SK-N-SH treated with all-trans-retinoic acid at 6 μM for 48 hours (cell line): ENCODE results near the gene ELAC2.

Experiments
- ATAC-seq: fragments of 200-7000 bp; cut with Tn5 transposase; 3 replicates; pipeline ENCODE4 v1.9.1; 2020; ENCODE audit warnings: mild to moderate bottlenecking, moderate library complexity
- ARNTL ChIP-seq: fragments of 450-650 bp; formaldehyde crosslinking; IDR thresholded peaks from 2 replicates; pipeline ENCODE4 v1.5.0; 2020; ENCODE audit warnings: low read depth, mild to moderate bottlenecking, moderate library complexity, borderline replicate concordance
- BACH2 ChIP-seq: fragments of 250-450 bp; sonication (Bioruptor Pico); IDR thresholded peaks from 2 replicates; pipeline ENCODE4 v1.9.0; 2021; ENCODE audit warnings: mild to moderate bottlenecking, borderline replicate concordance
- CSDC2 ChIP-seq: fragments of 250-450 bp; sonication (Bioruptor Pico); IDR thresholded peaks from 2 replicates; pipeline ENCODE4 v1.5.0; 2020; ENCODE audit warnings: mild to moderate bottlenecking, moderate library complexity
- CSRNP3 ChIP-seq: fragments of 250-450 bp; sonication (Bioruptor Pico); IDR thresholded peaks from 2 replicates; pipeline ENCODE4 v1.5.1; 2021; ENCODE audit warnings: mild to moderate bottlenecking, moderate library complexity
- ISL1 ChIP-seq: fragments of 250-450 bp; sonication (Bioruptor Pico); IDR thresholded peaks from 2 replicates; pipeline ENCODE4 v2.1.2; 2022; ENCODE audit warnings: mild to moderate bottlenecking, moderate library complexity
- OSR1 ChIP-seq: fragments of 250-450 bp; sonication (Bioruptor Pico); IDR thresholded peaks from 2 replicates; pipeline ENCODE4 v1.8.0; 2022; ENCODE audit warnings: moderate library complexity, mild to moderate bottlenecking, inconsistent platforms
- PATZ1 ChIP-seq: fragments of 250-450 bp; sonication (Bioruptor Pico); IDR thresholded peaks from 2 replicates; pipeline ENCODE4 v1.8.0; 2020; ENCODE audit warnings: mild to moderate bottlenecking, moderate library complexity, borderline replicate concordance
- PPARA ChIP-seq: fragments of 250-450 bp; sonication (Bioruptor Pico); IDR thresholded peaks from 2 replicates; pipeline ENCODE4 v1.5.0; 2020; ENCODE audit warnings: mild to moderate bottlenecking, borderline replicate concordance
- RARB ChIP-seq: fragments of 250-450 bp; sonication (Bioruptor Pico); IDR thresholded peaks from 2 replicates; pipeline ENCODE4 v1.8.0; 2021; ENCODE audit warnings: mild to moderate bottlenecking, moderate library complexity
- SNAI2 ChIP-seq: fragments of 250-450 bp; sonication (Bioruptor Pico); IDR thresholded peaks from 2 replicates; pipeline ENCODE4 v1.5.0; 2020; ENCODE audit warnings: mild to moderate bottlenecking, moderate library complexity
- TCF4 ChIP-seq: fragments of 250-450 bp; sonication (Bioruptor Pico); IDR thresholded peaks from 2 replicates; pipeline ENCODE4 v1.8.0; 2021; ENCODE audit warnings: mild to moderate bottlenecking, moderate library complexity, borderline replicate concordance
- TOX ChIP-seq: fragments of 250-450 bp; sonication (Bioruptor Pico); IDR thresholded peaks from 2 replicates; pipeline ENCODE4 v1.8.0; 2021; ENCODE audit warnings: mild to moderate bottlenecking, moderate library complexity, borderline replicate concordance
- ZC3H10 ChIP-seq: fragments of 250-450 bp; sonication (Bioruptor Pico); IDR thresholded peaks from 2 replicates; pipeline ENCODE4 v1.5.1; 2021; ENCODE audit warnings: mild to moderate bottlenecking, moderate library complexity
- ZFP3 ChIP-seq: fragments of 250-450 bp; sonication (Bioruptor Pico); IDR thresholded peaks from 2 replicates; pipeline ENCODE4 v1.5.0; 2020; ENCODE audit warnings: mild to moderate bottlenecking, moderate library complexity
- ZFP30 ChIP-seq: fragments of 450-650 bp; formaldehyde crosslinking; IDR thresholded peaks from 2 replicates; pipeline ENCODE4 v1.5.0; 2022; ENCODE audit warnings: mild to moderate bottlenecking, moderate library complexity
- ZNF70 ChIP-seq: fragments of 450-650 bp; formaldehyde crosslinking; IDR thresholded peaks from 2 replicates; pipeline ENCODE4 v1.5.0; 2020; ENCODE audit warnings: mild to moderate bottlenecking, moderate library complexity
- ZNF8 ChIP-seq: fragments of 450-650 bp; formaldehyde crosslinking; IDR thresholded peaks from 2 replicates; pipeline ENCODE4 v1.5.0; 2020; ENCODE audit warnings: mild to moderate bottlenecking, moderate library complexity
- TF ChIP-seq, protein P1 (sequence below): fragments of 250-450 bp; sonication (Bioruptor Pico); IDR thresholded peaks from 2 replicates; pipeline ENCODE4 v1.5.1; 2020; ENCODE audit warnings: low read depth, mild to moderate bottlenecking, moderate library complexity
- TF ChIP-seq, protein P2 (sequence below): fragments of 250-450 bp; sonication (Bioruptor Pico); IDR thresholded peaks from 2 replicates; pipeline ENCODE4 v1.5.0; 2020; ENCODE audit warnings: mild to moderate bottlenecking, moderate library complexity

Gene ELAC2

DNA sequence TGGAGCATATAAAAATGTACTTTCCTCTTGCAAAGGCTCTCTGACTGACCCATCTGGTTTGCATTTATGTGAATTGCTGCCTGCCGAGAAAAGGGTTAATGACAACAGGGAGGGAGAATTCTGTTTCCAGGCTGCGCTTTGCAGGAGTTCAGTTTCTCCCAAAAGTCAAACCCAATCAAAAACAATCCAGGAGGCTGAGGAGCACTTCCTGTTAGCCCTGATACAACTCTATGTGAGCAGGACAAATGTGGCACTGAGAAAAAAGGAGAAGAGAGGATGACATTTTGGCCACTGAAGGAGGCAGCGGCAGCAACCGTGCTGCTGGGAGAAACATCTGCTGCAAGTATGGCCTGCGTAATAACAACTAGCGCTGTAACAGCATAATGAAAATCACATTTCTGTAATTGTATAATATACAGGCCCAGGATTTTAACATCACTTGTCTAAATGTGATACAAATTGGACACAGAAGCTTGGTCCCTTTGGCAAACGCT lies 26.8 kb upstream of the ELAC2 start:
- ATAC-seq = peak; percentile 68
- TF ChIP-seq, protein P1, sequence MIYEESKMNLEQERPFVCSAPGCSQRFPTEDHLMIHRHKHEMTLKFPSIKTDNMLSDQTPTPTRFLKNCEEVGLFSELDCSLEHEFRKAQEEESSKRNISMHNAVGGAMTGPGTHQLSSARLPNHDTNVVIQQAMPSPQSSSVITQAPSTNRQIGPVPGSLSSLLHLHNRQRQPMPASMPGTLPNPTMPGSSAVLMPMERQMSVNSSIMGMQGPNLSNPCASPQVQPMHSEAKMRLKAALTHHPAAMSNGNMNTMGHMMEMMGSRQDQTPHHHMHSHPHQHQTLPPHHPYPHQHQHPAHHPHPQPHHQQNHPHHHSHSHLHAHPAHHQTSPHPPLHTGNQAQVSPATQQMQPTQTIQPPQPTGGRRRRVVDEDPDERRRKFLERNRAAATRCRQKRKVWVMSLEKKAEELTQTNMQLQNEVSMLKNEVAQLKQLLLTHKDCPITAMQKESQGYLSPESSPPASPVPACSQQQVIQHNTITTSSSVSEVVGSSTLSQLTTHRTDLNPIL = no peak
- no peak for TF ChIP-seq BACH2 (CRISPR knock-in tag)
- no peak for TF ChIP-seq OSR1 (CRISPR knock-in tag)
- no peak for TF ChIP-seq ZFP3 (CRISPR knock-in tag)
- no peak for TF ChIP-seq ZC3H10 (CRISPR knock-in tag)
- no peak for TF ChIP-seq SNAI2 (CRISPR knock-in tag)
- TF ChIP-seq ISL1 (CRISPR knock-in tag) = no peak
- no peak for TF ChIP-seq ZNF70 (CRISPR knock-in tag)
- TF ChIP-seq CSRNP3 (CRISPR knock-in tag) = no peak
- TF ChIP-seq PATZ1 (CRISPR knock-in tag) = no peak
- TF ChIP-seq, protein P2, sequence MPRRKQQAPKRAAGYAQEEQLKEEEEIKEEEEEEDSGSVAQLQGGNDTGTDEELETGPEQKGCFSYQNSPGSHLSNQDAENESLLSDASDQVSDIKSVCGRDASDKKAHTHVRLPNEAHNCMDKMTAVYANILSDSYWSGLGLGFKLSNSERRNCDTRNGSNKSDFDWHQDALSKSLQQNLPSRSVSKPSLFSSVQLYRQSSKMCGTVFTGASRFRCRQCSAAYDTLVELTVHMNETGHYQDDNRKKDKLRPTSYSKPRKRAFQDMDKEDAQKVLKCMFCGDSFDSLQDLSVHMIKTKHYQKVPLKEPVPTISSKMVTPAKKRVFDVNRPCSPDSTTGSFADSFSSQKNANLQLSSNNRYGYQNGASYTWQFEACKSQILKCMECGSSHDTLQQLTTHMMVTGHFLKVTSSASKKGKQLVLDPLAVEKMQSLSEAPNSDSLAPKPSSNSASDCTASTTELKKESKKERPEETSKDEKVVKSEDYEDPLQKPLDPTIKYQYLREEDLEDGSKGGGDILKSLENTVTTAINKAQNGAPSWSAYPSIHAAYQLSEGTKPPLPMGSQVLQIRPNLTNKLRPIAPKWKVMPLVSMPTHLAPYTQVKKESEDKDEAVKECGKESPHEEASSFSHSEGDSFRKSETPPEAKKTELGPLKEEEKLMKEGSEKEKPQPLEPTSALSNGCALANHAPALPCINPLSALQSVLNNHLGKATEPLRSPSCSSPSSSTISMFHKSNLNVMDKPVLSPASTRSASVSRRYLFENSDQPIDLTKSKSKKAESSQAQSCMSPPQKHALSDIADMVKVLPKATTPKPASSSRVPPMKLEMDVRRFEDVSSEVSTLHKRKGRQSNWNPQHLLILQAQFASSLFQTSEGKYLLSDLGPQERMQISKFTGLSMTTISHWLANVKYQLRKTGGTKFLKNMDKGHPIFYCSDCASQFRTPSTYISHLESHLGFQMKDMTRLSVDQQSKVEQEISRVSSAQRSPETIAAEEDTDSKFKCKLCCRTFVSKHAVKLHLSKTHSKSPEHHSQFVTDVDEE (CRISPR knock-in tag) = peak; percentile 15; the same call in 1 of the 2 replicates
- no peak for TF ChIP-seq TOX
- TF ChIP-seq PPARA (CRISPR knock-in tag) = no peak
- no peak for TF ChIP-seq ZNF8 (CRISPR knock-in tag)
- peak; percentile 97 for TF ChIP-seq TCF4 (CRISPR knock-in tag)
- no peak for TF ChIP-seq CSDC2 (CRISPR knock-in tag)
- TF ChIP-seq ARNTL (CRISPR knock-in tag) = no peak
- TF ChIP-seq, all 23 proteins: peak for 2

GRCh38 chr17:13038931-13039665 lies 21.3 kb upstream of the ELAC2 start:
- ATAC-seq = no peak
- TF ChIP-seq TCF4 (CRISPR knock-in tag) (no peak), ISL1 (CRISPR knock-in tag) (no peak), OSR1 (CRISPR knock-in tag) (no peak), RARB (CRISPR knock-in tag) (no peak), ZFP30 (CRISPR knock-in tag) (no peak), ZNF8 (CRISPR knock-in tag) (no peak), CSRNP3 (CRISPR knock-in tag) (no peak), ZC3H10 (CRISPR knock-in tag) (no peak), TOX (no peak), SNAI2 (CRISPR knock-in tag) (no peak)
- TF ChIP-seq, protein P1 = no peak
- TF ChIP-seq, protein P2 (CRISPR knock-in tag) = no peak
